Suprapubic skin (tissue), 3 donors: ENCODE measurements around the gene PSMD10.

ENCODE experiments used
- POLR2A ChIP-seq, 2 donors: fragments of 450-650 bp; IDR thresholded peaks; one replicate each; pipeline ENCODE4 v1.6.1; 2017; ENCODE audit warnings: antibody characterized with exemption in 2 of 2, mild to moderate bottlenecking in 2 of 2, moderate library complexity in 2 of 2
- TF ChIP-seq, protein P1 (sequence below), 2 donors: fragments of 200-600 bp in 1 of 2; fragments of 450-650 bp in 1 of 2; sonication (generic) in 1 of 2; IDR thresholded peaks; one replicate each; pipeline ENCODE4 v1.5.1; 2016 to 2019; ENCODE audit warnings: antibody characterized with exemption in 2 of 2, mild to moderate bottlenecking in 1 of 2, moderate library complexity in 1 of 2

DNA sequence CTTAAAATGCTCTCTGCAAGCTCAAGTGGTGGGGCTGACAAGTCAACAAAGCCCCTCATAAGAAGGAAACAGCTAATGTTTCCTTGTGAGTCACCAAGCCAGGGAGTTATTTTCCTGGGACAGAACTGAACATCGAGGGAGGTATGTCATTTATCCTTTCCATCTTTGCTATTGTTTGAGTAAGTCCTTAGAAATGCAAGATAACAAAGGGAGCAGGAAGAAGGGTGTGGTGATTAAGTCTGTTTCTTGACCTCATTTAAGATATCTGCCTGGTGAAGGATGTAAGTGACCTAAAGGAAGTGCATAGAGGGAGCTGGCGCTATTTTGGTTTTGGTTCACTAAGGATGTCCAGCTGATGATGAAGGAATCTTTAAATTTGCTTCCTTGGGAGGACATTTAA is 40.1 kb upstream of the PSMD10 start:
- TF ChIP-seq, protein P1, sequence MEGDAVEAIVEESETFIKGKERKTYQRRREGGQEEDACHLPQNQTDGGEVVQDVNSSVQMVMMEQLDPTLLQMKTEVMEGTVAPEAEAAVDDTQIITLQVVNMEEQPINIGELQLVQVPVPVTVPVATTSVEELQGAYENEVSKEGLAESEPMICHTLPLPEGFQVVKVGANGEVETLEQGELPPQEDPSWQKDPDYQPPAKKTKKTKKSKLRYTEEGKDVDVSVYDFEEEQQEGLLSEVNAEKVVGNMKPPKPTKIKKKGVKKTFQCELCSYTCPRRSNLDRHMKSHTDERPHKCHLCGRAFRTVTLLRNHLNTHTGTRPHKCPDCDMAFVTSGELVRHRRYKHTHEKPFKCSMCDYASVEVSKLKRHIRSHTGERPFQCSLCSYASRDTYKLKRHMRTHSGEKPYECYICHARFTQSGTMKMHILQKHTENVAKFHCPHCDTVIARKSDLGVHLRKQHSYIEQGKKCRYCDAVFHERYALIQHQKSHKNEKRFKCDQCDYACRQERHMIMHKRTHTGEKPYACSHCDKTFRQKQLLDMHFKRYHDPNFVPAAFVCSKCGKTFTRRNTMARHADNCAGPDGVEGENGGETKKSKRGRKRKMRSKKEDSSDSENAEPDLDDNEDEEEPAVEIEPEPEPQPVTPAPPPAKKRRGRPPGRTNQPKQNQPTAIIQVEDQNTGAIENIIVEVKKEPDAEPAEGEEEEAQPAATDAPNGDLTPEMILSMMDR (IDR thresholded peaks at IDR 0.05): no peak
- no peak for TF ChIP-seq POLR2A (IDR thresholded peaks at IDR 0.05)
